Calu3 (cell line): ENCODE results near the gene EFCAB6. TPM values are rescaled to one million over a fixed set of nuclear protein-coding genes. Genes with fewer than 3 reads are reported as not detected.

ENCODE experiments used
- BruUV-seq: library from RNA; stranded (reverse); fragments of 400-500 nt; replicated peaks from 2 replicates; lab custom pipeline; 2021; lab: Mats Ljungman, UMichigan
- CTCF ChIA-PET: fragments of 300-600 bp; sonication (Branson Sonifier 250); formaldehyde crosslinking; loops from one replicate; lab custom pipeline; 2022; ENCODE audit warnings: antibody characterized with exemption; lab: Charles Lee
- DNase-seq: peaks from one replicate; pipeline ENCODE4 v3.0.0; 2022
- H3K27ac Mint-ChIP-seq: one replicate; pipeline ENCODE4 v1.8.0; 2022; ENCODE audit warnings: mixed read lengths; ENCODE audit not compliant: unreplicated experiment
- H3K27me3 Mint-ChIP-seq: one replicate; pipeline ENCODE4 v1.8.0; 2022; ENCODE audit warnings: mixed read lengths; ENCODE audit not compliant: unreplicated experiment
- H3K36me3 Mint-ChIP-seq: one replicate; pipeline ENCODE4 v1.8.0; 2022; ENCODE audit warnings: mild to moderate bottlenecking, moderate library complexity, mixed read lengths; ENCODE audit not compliant: insufficient read depth, unreplicated experiment
- H3K4me1 Mint-ChIP-seq: one replicate; pipeline ENCODE4 v1.8.0; 2022; ENCODE audit warnings: mild to moderate bottlenecking, low read depth, mixed read lengths; ENCODE audit not compliant: unreplicated experiment
- H3K4me3 Mint-ChIP-seq: one replicate; pipeline ENCODE4 v1.8.0; 2022; ENCODE audit warnings: mild to moderate bottlenecking, low read depth, moderate library complexity, mixed read lengths; ENCODE audit not compliant: unreplicated experiment
- H3K9me3 Mint-ChIP-seq: one replicate; pipeline ENCODE4 v1.8.0; 2022; ENCODE audit warnings: low read depth, mixed read lengths; ENCODE audit not compliant: unreplicated experiment
- intact Hi-C: fragments of 100-400 bp; cut with micrococcal nuclease; formaldehyde crosslinking; loops from one replicate; pipeline ENCODE4 v1.10.0; 2022; ENCODE audit not compliant: unreplicated experiment
- total RNA-seq: library from RNA; stranded (reverse); gene quantifications from 2 replicates; pipeline ENCODE4 v1.2.3, GENCODE V29; 2022
- TF ChIP-seq, protein P1 (sequence below): fragments of 200-600 bp; IDR thresholded peaks from one replicate; pipeline ENCODE4 v1.8.0; 2022; ENCODE audit warnings: antibody characterized with exemption; ENCODE audit not compliant: unreplicated experiment

EFCAB6 gene
- total RNA-seq, 1 experiment from 2014 or later = 2.2 TPM

DNA sequence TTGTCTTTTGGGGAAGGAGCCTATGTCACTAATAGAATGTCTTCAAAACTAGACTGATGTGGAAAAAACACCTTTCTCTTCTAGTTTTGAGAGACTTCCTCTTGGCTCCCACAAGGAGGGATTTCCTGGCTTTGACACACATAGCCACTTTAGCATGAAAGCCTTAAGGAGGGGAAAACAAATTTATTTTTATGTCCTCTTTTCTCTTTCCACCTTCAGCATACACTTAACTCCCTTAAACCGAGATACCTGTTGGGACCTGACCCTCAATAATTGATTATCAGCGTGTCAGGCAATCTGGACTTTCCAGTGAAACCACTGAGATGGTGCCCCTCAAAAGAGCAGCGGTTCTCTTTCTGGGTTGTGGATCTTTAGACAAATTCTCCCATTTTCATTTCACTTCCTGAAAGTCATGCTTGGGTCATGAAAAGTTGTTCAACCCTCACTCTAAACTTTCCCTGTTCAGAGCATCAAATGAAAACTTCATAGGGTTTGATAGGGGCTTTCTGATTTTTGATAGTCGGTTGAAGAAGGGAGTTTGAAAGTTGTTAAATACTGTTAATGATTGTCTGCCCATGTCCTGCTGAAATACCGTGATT lies 9.1 kb downstream of the EFCAB6 start:
- H3K27ac Mint-ChIP-seq = no peak overlapping the region
- CTCF ChIA-PET = interaction anchor here (0.6 to 0.7 kb wide), 2 partner anchors 23 to 78 kb away, joined by 3 to 9 read pairs; no protein-coding TSS in a partner anchor
- no TSS peak for BruUV-seq
- no peaks in the 10 kb centered on the region for H3K9me3 Mint-ChIP-seq
- intact Hi-C loops = no loop called here
- H3K4me1 Mint-ChIP-seq = no peaks in the 10 kb centered on the region
- peaks cover 30% of the 10 kb centered on the region for H3K27me3 Mint-ChIP-seq
- TF ChIP-seq, protein P1, sequence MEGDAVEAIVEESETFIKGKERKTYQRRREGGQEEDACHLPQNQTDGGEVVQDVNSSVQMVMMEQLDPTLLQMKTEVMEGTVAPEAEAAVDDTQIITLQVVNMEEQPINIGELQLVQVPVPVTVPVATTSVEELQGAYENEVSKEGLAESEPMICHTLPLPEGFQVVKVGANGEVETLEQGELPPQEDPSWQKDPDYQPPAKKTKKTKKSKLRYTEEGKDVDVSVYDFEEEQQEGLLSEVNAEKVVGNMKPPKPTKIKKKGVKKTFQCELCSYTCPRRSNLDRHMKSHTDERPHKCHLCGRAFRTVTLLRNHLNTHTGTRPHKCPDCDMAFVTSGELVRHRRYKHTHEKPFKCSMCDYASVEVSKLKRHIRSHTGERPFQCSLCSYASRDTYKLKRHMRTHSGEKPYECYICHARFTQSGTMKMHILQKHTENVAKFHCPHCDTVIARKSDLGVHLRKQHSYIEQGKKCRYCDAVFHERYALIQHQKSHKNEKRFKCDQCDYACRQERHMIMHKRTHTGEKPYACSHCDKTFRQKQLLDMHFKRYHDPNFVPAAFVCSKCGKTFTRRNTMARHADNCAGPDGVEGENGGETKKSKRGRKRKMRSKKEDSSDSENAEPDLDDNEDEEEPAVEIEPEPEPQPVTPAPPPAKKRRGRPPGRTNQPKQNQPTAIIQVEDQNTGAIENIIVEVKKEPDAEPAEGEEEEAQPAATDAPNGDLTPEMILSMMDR = no peak
- no peaks in the 10 kb centered on the region for H3K36me3 Mint-ChIP-seq
- DNase-seq = no peak
- no peak overlapping the region for H3K4me3 Mint-ChIP-seq

DNA sequence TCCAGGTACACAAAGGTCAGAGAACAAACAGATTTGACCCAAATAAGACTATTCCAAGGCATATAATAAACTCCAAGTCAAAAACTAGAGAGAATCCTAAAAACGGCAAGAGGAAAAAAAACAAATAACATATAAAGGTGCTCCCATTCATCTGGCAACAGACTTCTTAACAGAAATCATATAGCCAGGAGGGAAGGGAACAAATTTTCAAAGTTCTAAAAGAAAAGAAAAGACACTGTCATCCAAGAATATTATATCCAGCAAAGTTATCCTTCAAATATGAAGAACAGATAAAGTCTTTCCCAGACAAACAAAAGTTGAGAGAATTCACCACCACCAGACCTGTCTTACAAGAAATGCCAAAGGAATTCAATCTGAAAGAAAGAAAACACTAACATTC lies 11.1 kb downstream of the EFCAB6 start:
- no peaks in the 10 kb centered on the region for H3K4me1 Mint-ChIP-seq
- H3K4me3 Mint-ChIP-seq = no peak overlapping the region
- H3K27me3 Mint-ChIP-seq = peaks cover 30% of the 10 kb centered on the region
- BruUV-seq = no TSS peak
- H3K27ac Mint-ChIP-seq = no peak overlapping the region
- DNase-seq = no peak
- no peaks in the 10 kb centered on the region for H3K36me3 Mint-ChIP-seq
- intact Hi-C loops = no loop called here
- H3K9me3 Mint-ChIP-seq = no peaks in the 10 kb centered on the region
- TF ChIP-seq, protein P1 = no peak
- CTCF ChIA-PET = no interaction called here

DNA sequence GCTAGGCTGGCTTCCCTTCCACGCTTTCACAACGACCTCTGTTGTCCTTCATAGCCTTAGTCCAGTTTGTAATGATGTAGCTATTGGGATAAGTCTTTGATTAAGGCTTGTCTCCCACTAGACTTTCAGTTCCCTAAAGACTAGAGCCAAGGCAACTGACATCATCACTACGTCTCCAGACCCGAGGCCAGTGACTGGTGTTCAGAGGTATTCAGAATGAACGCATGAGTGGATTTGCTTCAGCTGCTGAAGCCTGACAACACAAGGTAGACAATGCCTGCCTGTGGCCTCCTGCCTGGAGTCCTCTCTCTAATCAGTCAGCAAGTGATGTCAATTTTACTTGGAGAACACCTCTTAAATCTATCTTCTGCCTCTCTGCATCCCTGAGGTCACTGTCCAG lies 13.6 kb downstream of the EFCAB6 start:
- Mint-ChIP-seq H3K4me3 (no peak overlapping the region), H3K36me3 (no peaks in the 10 kb centered on the region), H3K9me3 (no peaks in the 10 kb centered on the region), H3K27ac (no peak overlapping the region), H3K4me1 (no peaks in the 10 kb centered on the region), H3K27me3 (peaks cover 15% of the 10 kb centered on the region)
- DNase-seq = no peak
- no TSS peak for BruUV-seq
- CTCF ChIA-PET = no interaction called here
- TF ChIP-seq, protein P1 = no peak
- intact Hi-C loops = no loop called here

GRCh38 chr22:43796567-43796966 lies 15.5 kb downstream of the EFCAB6 start:
- intact Hi-C loops = no loop called here
- Mint-ChIP-seq H3K4me3 (no peak overlapping the region), H3K27me3 (peaks cover 14% of the 10 kb centered on the region), H3K4me1 (no peaks in the 10 kb centered on the region), H3K36me3 (no peaks in the 10 kb centered on the region), H3K9me3 (no peaks in the 10 kb centered on the region), H3K27ac (no peak overlapping the region)
- no TSS peak for BruUV-seq
- TF ChIP-seq, protein P1 = no peak
- no peak for DNase-seq
- CTCF ChIA-PET = interaction anchor here (1.2 kb wide), 1 partner anchor 15 kb away, joined by 4 read pairs; the partner anchor contains the start of gene EFCAB6
